Stomach (tissue), 4 donors: Measurements from ENCODE around the gene BRSK2.

Source experiments
- CTCF ChIP-seq, 7 experiments: fragments of 450-650 bp in 4 of 7; fragments of 200-600 bp in 3 of 7; sonication (generic) in 3 of 7; IDR thresholded peaks; one replicate each; pipeline ENCODE4 v1.5.1; 2016 to 2019; ENCODE audit warnings: antibody characterized with exemption in 7 of 7, control low read depth in 2 of 7, mild to moderate bottlenecking in 1 of 7
- POLR2AphosphoS5 ChIP-seq, 3 donors: sonication (generic); formaldehyde crosslinking; IDR thresholded peaks; one replicate each; pipeline ENCODE4 v1.6.1; 2016; ENCODE audit warnings: antibody characterized with exemption in 3 of 3

GRCh38 chr11:1402355-1403077, 12.8 kb downstream of the BRSK2 start:
- TF ChIP-seq CTCF (IDR thresholded peaks at IDR 0.05) (no peak), POLR2AphosphoS5 (IDR thresholded peaks at IDR 0.05) (no peak)
